H1 (cell line): Measurements from ENCODE around the gene CRTC2. TPM values are rescaled to one million over a fixed set of nuclear protein-coding genes. Genes with fewer than 3 reads are reported as not detected.

Source experiments
- CTCF ChIA-PET: fragments of 300-600 bp; sonication (Branson Sonifier 250); formaldehyde crosslinking; loops from one replicate; lab custom pipeline; 2021; ENCODE audit not compliant: partially characterized antibody; lab: Charles Lee
- POLR2A ChIA-PET: fragments of 300-600 bp; sonication (Branson Sonifier 250); formaldehyde crosslinking; loops from one replicate; lab custom pipeline; 2021; ENCODE audit warnings: inconsistent platforms; ENCODE audit not compliant: partially characterized antibody; lab: Charles Lee
- DNase-seq, 2 experiments: peaks; one replicate each; pipeline versions ENCODE4 v3.0.0 to v3.0.0-alpha.2; 2010 to 2022; ENCODE audit warnings: low spot score in 2 of 2, low read depth in 1 of 2, mixed read lengths in 1 of 2
- FAIRE-seq: peaks from 2 replicates; lab custom pipeline; 2011; peaks lifted over from hg19 to GRCh38; lab: Jason Lieb, UNC
- H2AFZ ChIP-seq: 2 replicates; pipeline ENCODE4 v1.8.1; 2012; ENCODE audit warnings: low read length, inconsistent platforms
- H2AK5ac ChIP-seq: 2 replicates; pipeline ENCODE4 v1.6.1; 2013; ENCODE audit warnings: low read depth, low read length
- H2BK120ac ChIP-seq: replicated peaks from 2 replicates; pipeline ENCODE3; 2013; ENCODE audit warnings: low read depth, low read length, inconsistent platforms
- H2BK12ac ChIP-seq: 2 replicates; pipeline ENCODE4 v1.6.1; 2013; ENCODE audit warnings: low read depth, low read length
- H2BK15ac ChIP-seq: 2 replicates; pipeline ENCODE4 v1.6.1; 2013; ENCODE audit warnings: low read length
- H2BK20ac ChIP-seq: 2 replicates; pipeline ENCODE4 v1.6.1; 2013; ENCODE audit warnings: low read length
- H2BK5ac ChIP-seq: 2 replicates; pipeline ENCODE4 v1.6.1; 2013; ENCODE audit warnings: low read depth, low read length
- H3K14ac ChIP-seq: 2 replicates; pipeline ENCODE4 v1.6.1; 2013; ENCODE audit warnings: inconsistent platforms; ENCODE audit not compliant: insufficient read length
- H3K18ac ChIP-seq: 2 replicates; pipeline ENCODE4 v1.6.1; 2013; ENCODE audit warnings: low read length; ENCODE audit errors: extremely low read depth
- H3K23ac ChIP-seq: 2 replicates; pipeline ENCODE4 v1.6.1; 2013; ENCODE audit warnings: inconsistent platforms; ENCODE audit not compliant: insufficient read length
- H3K23me2 ChIP-seq: 2 replicates; pipeline ENCODE4 v1.6.1; 2013; ENCODE audit warnings: low read depth, low read length
- H3K27ac ChIP-seq: 2 replicates; pipeline ENCODE4 v1.6.1; 2011; ENCODE audit warnings: low read depth, low read length, inconsistent platforms
- H3K27me3 ChIP-seq, 4 experiments: replicated peaks in 1 of 4; 1 replicate in 1 of 4; 2 replicates in 3 of 4; pipeline versions ENCODE4 v1.6.1 to v1.8.1; 2011 to 2013; ENCODE audit warnings: low read length in 3 of 4, mild to moderate bottlenecking in 3 of 4, inconsistent platforms in 2 of 4, mixed read lengths in 2 of 4, moderate library complexity in 1 of 4; ENCODE audit not compliant: control insufficient read depth in 3 of 4, insufficient read depth in 3 of 4; ENCODE audit errors: extremely low read depth in 1 of 4
- H3K36me3 ChIP-seq, 4 experiments: 2 replicates each; pipeline versions ENCODE4 v1.6.1 to v1.8.1; 2011 to 2013; ENCODE audit warnings: mild to moderate bottlenecking in 4 of 4, low read length in 3 of 4, moderate library complexity in 2 of 4, control low read depth in 1 of 4, inconsistent platforms in 1 of 4; ENCODE audit not compliant: insufficient read depth in 4 of 4, control insufficient read depth in 2 of 4
- H3K4ac ChIP-seq: replicated peaks from 2 replicates; pipeline ENCODE3; 2013; ENCODE audit warnings: low read length, low read depth, mixed read lengths, inconsistent platforms; ENCODE audit not compliant: insufficient read length
- H3K4me1 ChIP-seq, 4 experiments: replicated peaks in 1 of 4; 1 replicate in 1 of 4; 2 replicates in 3 of 4; pipeline versions ENCODE4 v1.6.1 to v1.8.1; 2011 to 2013; ENCODE audit warnings: low read length in 3 of 4, inconsistent platforms in 2 of 4, mixed read lengths in 1 of 4; ENCODE audit not compliant: insufficient read depth in 4 of 4, control insufficient read depth in 3 of 4
- H3K4me2 ChIP-seq, 2 experiments: 2 replicates each; pipeline versions ENCODE4 v1.6.1 to v1.8.1; 2011 to 2013; ENCODE audit warnings: low read depth in 2 of 2, low read length in 2 of 2, control low read depth in 1 of 2, inconsistent platforms in 1 of 2, mild to moderate bottlenecking in 1 of 2; ENCODE audit not compliant: insufficient read depth in 1 of 2
- H3K4me3 ChIP-seq, 4 experiments: fragments of 200-600, 300-600 bp in 1 of 4; sonication (generic), shearing (Covaris generic), sonication (Bioruptor Twin) in 1 of 4; 2 replicates each; pipeline versions ENCODE4 v1.5.1 to v1.8.1; 2011 to 2016; ENCODE audit warnings: low read length in 4 of 4, low read depth in 3 of 4, control low read depth in 2 of 4, inconsistent platforms in 2 of 4, mild to moderate bottlenecking in 2 of 4, mixed read lengths in 1 of 4, moderate library complexity in 1 of 4; ENCODE audit not compliant: insufficient read depth in 2 of 4; ENCODE audit errors: extremely low read depth in 1 of 4
- H3K56ac ChIP-seq: replicated peaks from 2 replicates; pipeline ENCODE3; 2013; ENCODE audit warnings: low read depth, mild to moderate bottlenecking, mixed read lengths, low read length, inconsistent platforms; ENCODE audit not compliant: insufficient read length
- H3K79me1 ChIP-seq: 2 replicates; pipeline ENCODE4 v1.6.1; 2013; ENCODE audit warnings: low read depth, low read length, control low read depth
- H3K79me2 ChIP-seq, 2 experiments: 2 replicates each; pipeline versions ENCODE4 v1.6.1 to v1.8.1; 2012 to 2013; ENCODE audit warnings: low read length in 2 of 2, mild to moderate bottlenecking in 2 of 2, inconsistent platforms in 1 of 2; ENCODE audit not compliant: insufficient read depth in 2 of 2, control insufficient read depth in 1 of 2
- H3K9ac ChIP-seq, 4 experiments: replicated peaks in 1 of 4; 1 replicate in 1 of 4; 2 replicates in 3 of 4; pipeline versions ENCODE4 v1.6.1 to v1.8.1; 2011 to 2013; ENCODE audit warnings: low read depth in 3 of 4, low read length in 3 of 4, control low read depth in 2 of 4, mild to moderate bottlenecking in 2 of 4, moderate library complexity in 2 of 4, inconsistent platforms in 1 of 4; ENCODE audit errors: extremely low read depth in 1 of 4
- H3K9me3 ChIP-seq, 2 experiments: 2 replicates each; pipeline versions ENCODE4 v1.6.1 to v1.8.1; 2012 to 2013; ENCODE audit warnings: mild to moderate bottlenecking in 2 of 2, moderate library complexity in 2 of 2, control low read depth in 1 of 2, inconsistent platforms in 1 of 2, low read depth in 1 of 2, low read length in 1 of 2, mixed read lengths in 1 of 2; ENCODE audit not compliant: insufficient read depth in 2 of 2
- H4K20me1 ChIP-seq, 2 experiments: replicated peaks in 1 of 2; 2 replicates each; pipeline versions ENCODE3 to v1.8.1; 2011 to 2013; ENCODE audit warnings: inconsistent platforms in 2 of 2, low read length in 2 of 2, mild to moderate bottlenecking in 1 of 2; ENCODE audit not compliant: insufficient read depth in 2 of 2, control insufficient read depth in 1 of 2
- H4K5ac ChIP-seq: 2 replicates; pipeline ENCODE4 v1.6.1; 2013; ENCODE audit warnings: low read length, low read depth, mixed read lengths, inconsistent platforms; ENCODE audit not compliant: insufficient read length
- H4K8ac ChIP-seq: 2 replicates; pipeline ENCODE4 v1.8.0; 2013; ENCODE audit warnings: mild to moderate bottlenecking, moderate library complexity, low read length, inconsistent platforms; ENCODE audit not compliant: insufficient read depth; ENCODE audit errors: extremely low read depth
- H4K91ac ChIP-seq: replicated peaks from 2 replicates; pipeline ENCODE3; 2013; ENCODE audit warnings: low read length, mixed read lengths, inconsistent platforms; ENCODE audit not compliant: insufficient read length
- ASH2L ChIP-seq: fragments of 200-600, 300-600 bp; sonication (generic); IDR thresholded peaks from one replicate; pipeline ENCODE4 v1.7.1; 2017; ENCODE audit warnings: low read length
- CBX5 ChIP-seq: fragments of 300-800, 300-1000 bp; sonication (generic); IDR thresholded peaks from 2 replicates; pipeline ENCODE4 v1.7.1; 2016; ENCODE audit warnings: antibody characterized with exemption, low read length, low read depth
- CBX8 ChIP-seq: fragments of 300-800, 300-1000 bp; sonication (generic); IDR thresholded peaks from 2 replicates; pipeline ENCODE4 v1.7.1; 2016; ENCODE audit warnings: low read depth, low read length, borderline replicate concordance
- CEBPB ChIP-seq: IDR thresholded peaks from 2 replicates; pipeline ENCODE4 v1.6.1; 2012; ENCODE audit warnings: low read depth, low read length
- CHD2 ChIP-seq: IDR thresholded peaks from 2 replicates; pipeline ENCODE4 v1.6.1; 2012; ENCODE audit warnings: low read length, improper control_type of control experiment
- CREB1 ChIP-seq: IDR thresholded peaks from 2 replicates; pipeline ENCODE4 v1.6.1; 2012; ENCODE audit warnings: inconsistent platforms
- EGR1 ChIP-seq: IDR thresholded peaks from 2 replicates; pipeline ENCODE4 v1.6.1; 2011; ENCODE audit warnings: low read depth, low read length, borderline replicate concordance
- JUND ChIP-seq: IDR thresholded peaks from 2 replicates; pipeline ENCODE4 v1.6.1; 2011; ENCODE audit warnings: mild to moderate bottlenecking, improper control_type of control experiment, low read length
- KDM4A ChIP-seq: IDR thresholded peaks from one replicate; pipeline ENCODE4 v1.7.1; 2012; ENCODE audit warnings: low read depth, mild to moderate bottlenecking, moderate library complexity, low read length, inconsistent platforms; ENCODE audit not compliant: severe bottlenecking
- RFX5 ChIP-seq: IDR thresholded peaks from 2 replicates; pipeline ENCODE4 v1.6.1; 2011; ENCODE audit warnings: low read depth, low read length, improper control_type of control experiment, borderline replicate concordance
- RNF2 ChIP-seq: fragments of 200-900, 300-1000 bp; sonication (generic); IDR thresholded peaks from 2 replicates; pipeline ENCODE4 v1.7.1; 2016; ENCODE audit warnings: borderline replicate concordance, low read depth, mild to moderate bottlenecking, antibody characterized with exemption, low read length; ENCODE audit not compliant: poor library complexity, severe bottlenecking; ENCODE audit errors: missing control alignments
- TBP ChIP-seq: IDR thresholded peaks from 2 replicates; pipeline ENCODE4 v1.6.1; 2011; ENCODE audit warnings: low read depth, low read length, improper control_type of control experiment
- TCF12 ChIP-seq: IDR thresholded peaks from 2 replicates; pipeline ENCODE4 v1.6.1; 2011; ENCODE audit warnings: low read depth, mild to moderate bottlenecking, low read length
- YY1 ChIP-seq: IDR thresholded peaks from 2 replicates; pipeline ENCODE4 v1.6.1; 2011; ENCODE audit warnings: low read depth, mild to moderate bottlenecking, low read length
- WGBS, 2 experiments: shearing (Covaris generic) in 1 of 2; methylation state at CpG; one replicate each; pipeline versions ENCODE4 v1.1.6 to v1.1.7; 2013 to 2015; ENCODE audit warnings: low lambda C conversion rate in 2 of 2, mixed read lengths in 2 of 2, inconsistent platforms in 1 of 2, low coverage in 1 of 2, missing lambda C conversion rate in 1 of 2; ENCODE audit not compliant: insufficient replicate concordance in 2 of 2, insufficient coverage in 1 of 2, insufficient read length in 1 of 2; ENCODE audit errors: extremely low coverage in 1 of 2, missing lambda C conversion rate in 1 of 2; 5-methylcytosine and 5-hydroxymethylcytosine counted together
- polyA plus RNA-seq, 7 experiments: library from polyadenylated mRNA; depleted of rRNA in 3 of 7; stranded (reverse) in 5 of 7; unstranded in 2 of 7; fragments of >200 nt in 5 of 7; fragments of 200-250 nt in 2 of 7; gene quantifications; 1 replicate in 5 of 7; 2 replicates in 1 of 7; 4 replicates in 1 of 7; pipeline versions ENCODE4 v1.2.1 to v1.2.3, GENCODE V29; 2011 to 2013; ENCODE audit warnings: missing spikeins in 2 of 7, mixed read lengths in 2 of 7
- total RNA-seq: library from RNA; stranded (reverse); fragmentation: NEBNext Ultra II Directional; extraction: Animal tissue kit (Norgen Biotek cat#: 25700); gene quantifications from 2 replicates; pipeline ENCODE4 v1.2.1, GENCODE V29; 2021
- TF ChIP-seq, protein P1 (sequence below): IDR thresholded peaks from 2 replicates; pipeline ENCODE4 v1.6.1; 2012; ENCODE audit warnings: inconsistent platforms

The CRTC2 gene
- total and polyA plus RNA-seq, 2 of the 8 experiments (the other 6 are each of a cell fraction or from before 2014, with no cell fraction given) = 28.6 to 34.3 TPM

GRCh38 chr1:153929426-153929825 is 29.0 kb downstream of the CRTC2 start:
- Histone ChIP-seq H3K79me2 (no peaks in the 10 kb centered on the region), H3K9me3 (no peaks in the 10 kb centered on the region), H2AFZ (no peak overlapping the region), H2AK5ac (no peak overlapping the region), H3K27ac (no peak overlapping the region), H3K56ac (no peak overlapping the region), H3K4ac (no peak overlapping the region), H4K5ac (no peak overlapping the region), H3K4me2 (no peak overlapping the region), H3K79me1 (no peaks in the 10 kb centered on the region), H4K20me1 (peaks cover 0 to 5% of the 10 kb centered on the region in 2 experiments), H3K36me3 (peaks cover 3 to 24% (median 19%) of the 10 kb centered on the region in 4 experiments), H2BK12ac (no peak overlapping the region), H3K18ac (no peak overlapping the region), H3K4me1 (no peaks in the 10 kb centered on the region), H3K14ac (no peak overlapping the region), H3K23me2 (no peaks in the 10 kb centered on the region; the same call in 1 of the 2 replicates), H4K8ac (no peak overlapping the region), H2BK20ac (no peak overlapping the region), H3K4me3 (no peak overlapping the region), H3K23ac (no peak overlapping the region), H3K9ac (no peak overlapping the region), H4K91ac (no peak overlapping the region), H2BK5ac (no peak overlapping the region), H3K27me3 (no peaks in the 10 kb centered on the region), H2BK15ac (no peak overlapping the region), H2BK120ac (no peak overlapping the region)
- ChIA-PET CTCF (interaction anchor here (1.0 to 2.8 kb wide), 14 partner anchors 9 to 132 kb away, joined by 3 to 14 read pairs (median 4); partner anchors contain the start of genes DENND4B and JTB), POLR2A (interaction anchor here (0.8 to 5.1 kb wide), 16 partner anchors 10 to 264 kb away, joined by 3 to 60 read pairs (median 4); partner anchors contain the start of genes DENND4B, RPS27 and SLC39A1)
- FAIRE-seq = no peak
- WGBS, 2 experiments = 95% methylated on average over 5 of the region's 5 CpGs; no CpG with 5 or more reads in 1 of the 2 experiments
- DNase-seq = no peak
- TF ChIP-seq CREB1 (no peak), TBP (no peak), TCF12 (no peak), CBX5 (no peak), EGR1 (no peak), KDM4A (no peak), CEBPB (no peak), RNF2 (no peak), ASH2L (no peak), CHD2 (no peak), RFX5 (no peak), CBX8 (no peak), JUND (no peak), YY1 (no peak)
- TF ChIP-seq, protein P1, sequence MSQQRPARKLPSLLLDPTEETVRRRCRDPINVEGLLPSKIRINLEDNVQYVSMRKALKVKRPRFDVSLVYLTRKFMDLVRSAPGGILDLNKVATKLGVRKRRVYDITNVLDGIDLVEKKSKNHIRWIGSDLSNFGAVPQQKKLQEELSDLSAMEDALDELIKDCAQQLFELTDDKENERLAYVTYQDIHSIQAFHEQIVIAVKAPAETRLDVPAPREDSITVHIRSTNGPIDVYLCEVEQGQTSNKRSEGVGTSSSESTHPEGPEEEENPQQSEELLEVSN = no peak
